Peyer's patch (tissue), 4 donors: ENCODE results near the gene BRAF.

Experiments used
- POLR2A ChIP-seq, 2 donors: fragments of 450-650 bp; IDR thresholded peaks; one replicate each; pipeline ENCODE4 v1.5.1; 2017; ENCODE audit warnings: antibody characterized with exemption in 2 of 2, mild to moderate bottlenecking in 2 of 2, moderate library complexity in 2 of 2
- TF ChIP-seq, protein P1 (sequence below), 6 experiments: fragments of 450-650 bp in 4 of 6; fragments of 200-600 bp in 2 of 6; sonication (generic) in 1 of 6; IDR thresholded peaks; one replicate each; pipeline ENCODE4 v1.5.1; 2017 to 2019; ENCODE audit warnings: antibody characterized with exemption in 6 of 6, mild to moderate bottlenecking in 3 of 6, moderate library complexity in 1 of 6

DNA sequence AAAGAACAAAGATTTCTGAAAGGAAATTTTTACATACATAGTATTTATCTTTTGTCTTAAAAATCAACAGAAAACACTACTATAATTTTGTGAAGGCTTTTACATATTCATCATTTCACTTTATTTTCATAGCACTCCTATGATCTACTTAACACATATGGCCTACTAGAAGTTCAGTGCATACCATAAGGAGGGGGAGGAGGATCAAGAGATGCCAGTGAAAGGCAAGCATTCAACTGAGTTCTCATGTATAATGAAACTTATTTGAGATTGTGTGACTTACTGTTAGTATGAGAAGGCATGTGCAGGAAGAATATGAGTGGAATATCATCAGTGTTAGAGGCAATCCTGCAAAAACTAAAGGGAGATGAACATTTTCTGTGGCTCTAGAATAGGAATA is 10.6 kb downstream of the BRAF start:
- TF ChIP-seq, protein P1, sequence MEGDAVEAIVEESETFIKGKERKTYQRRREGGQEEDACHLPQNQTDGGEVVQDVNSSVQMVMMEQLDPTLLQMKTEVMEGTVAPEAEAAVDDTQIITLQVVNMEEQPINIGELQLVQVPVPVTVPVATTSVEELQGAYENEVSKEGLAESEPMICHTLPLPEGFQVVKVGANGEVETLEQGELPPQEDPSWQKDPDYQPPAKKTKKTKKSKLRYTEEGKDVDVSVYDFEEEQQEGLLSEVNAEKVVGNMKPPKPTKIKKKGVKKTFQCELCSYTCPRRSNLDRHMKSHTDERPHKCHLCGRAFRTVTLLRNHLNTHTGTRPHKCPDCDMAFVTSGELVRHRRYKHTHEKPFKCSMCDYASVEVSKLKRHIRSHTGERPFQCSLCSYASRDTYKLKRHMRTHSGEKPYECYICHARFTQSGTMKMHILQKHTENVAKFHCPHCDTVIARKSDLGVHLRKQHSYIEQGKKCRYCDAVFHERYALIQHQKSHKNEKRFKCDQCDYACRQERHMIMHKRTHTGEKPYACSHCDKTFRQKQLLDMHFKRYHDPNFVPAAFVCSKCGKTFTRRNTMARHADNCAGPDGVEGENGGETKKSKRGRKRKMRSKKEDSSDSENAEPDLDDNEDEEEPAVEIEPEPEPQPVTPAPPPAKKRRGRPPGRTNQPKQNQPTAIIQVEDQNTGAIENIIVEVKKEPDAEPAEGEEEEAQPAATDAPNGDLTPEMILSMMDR (IDR thresholded peaks at IDR 0.05), result no peak
- no peak for TF ChIP-seq POLR2A (IDR thresholded peaks at IDR 0.05)
